H9 (cell line): Measurements from ENCODE around the gene ERO1B. TPM values are rescaled to one million over a fixed set of nuclear protein-coding genes. Genes with fewer than 3 reads are reported as not detected.

Experiments used
- DNase-seq: peaks from one replicate; pipeline ENCODE4 v3.0.0-alpha.2; 2017
- H2AFZ ChIP-seq: one replicate; pipeline ENCODE4 v1.6.1; 2013; ENCODE audit warnings: mild to moderate bottlenecking, low read length, control low read depth, moderate library complexity
- H2AK5ac ChIP-seq: 2 replicates; pipeline ENCODE4 v1.6.1; 2013; ENCODE audit warnings: low read length, control low read depth, mixed read lengths; ENCODE audit not compliant: insufficient read length
- H2BK120ac ChIP-seq: one replicate; pipeline ENCODE4 v1.6.1; 2013; ENCODE audit warnings: low read depth, mild to moderate bottlenecking, low read length, control low read depth, inconsistent platforms; ENCODE audit not compliant: poor library complexity, severe bottlenecking
- H2BK12ac ChIP-seq: 2 replicates; pipeline ENCODE4 v1.6.1; 2013; ENCODE audit warnings: low read length, control low read depth, mixed read lengths, low read depth; ENCODE audit not compliant: insufficient read length
- H2BK15ac ChIP-seq: 2 replicates; pipeline ENCODE4 v1.6.1; 2013; ENCODE audit warnings: low read depth, low read length, control low read depth
- H2BK20ac ChIP-seq: one replicate; pipeline ENCODE4 v1.6.1; 2013; ENCODE audit warnings: low read depth, mild to moderate bottlenecking, low read length, control low read depth, inconsistent platforms; ENCODE audit not compliant: poor library complexity, severe bottlenecking
- H2BK5ac ChIP-seq: 2 replicates; pipeline ENCODE4 v1.6.1; 2013; ENCODE audit warnings: low read length, control low read depth, mixed read lengths; ENCODE audit not compliant: insufficient read length
- H3K14ac ChIP-seq: 2 replicates; pipeline ENCODE4 v1.6.1; 2013; ENCODE audit warnings: low read length, control low read depth; ENCODE audit not compliant: insufficient read depth
- H3K18ac ChIP-seq: 2 replicates; pipeline ENCODE4 v1.6.1; 2013; ENCODE audit warnings: low read depth, mild to moderate bottlenecking, mixed read lengths, low read length, control low read depth; ENCODE audit not compliant: insufficient read length
- H3K23ac ChIP-seq: 2 replicates; pipeline ENCODE4 v1.6.1; 2013; ENCODE audit warnings: low read length, control low read depth, mixed read lengths, low read depth; ENCODE audit not compliant: insufficient read length
- H3K23me2 ChIP-seq: 2 replicates; pipeline ENCODE4 v1.6.1; 2013; ENCODE audit warnings: low read depth, mild to moderate bottlenecking, mixed read lengths, low read length, control low read depth; ENCODE audit not compliant: insufficient read length, poor library complexity, severe bottlenecking
- H3K27ac ChIP-seq: 2 replicates; pipeline ENCODE4 v1.5.1; 2013; ENCODE audit warnings: low read length, control low read depth, mixed read lengths, low read depth; ENCODE audit not compliant: insufficient read length
- H3K27me3 ChIP-seq: 2 replicates; pipeline ENCODE4 v1.6.1; 2013; ENCODE audit warnings: low read length, control low read depth, inconsistent platforms; ENCODE audit not compliant: insufficient read depth
- H3K4ac ChIP-seq: 2 replicates; pipeline ENCODE4 v1.6.1; 2013; ENCODE audit warnings: low read depth, mild to moderate bottlenecking, control low read depth, inconsistent platforms, low read length, moderate library complexity
- H3K4me1 ChIP-seq: 2 replicates; pipeline ENCODE4 v1.6.1; 2013; ENCODE audit warnings: low read length, control low read depth, inconsistent platforms; ENCODE audit not compliant: insufficient read depth
- H3K4me2 ChIP-seq: 2 replicates; pipeline ENCODE4 v1.6.1; 2013; ENCODE audit warnings: low read length, control low read depth, mixed read lengths; ENCODE audit not compliant: insufficient read length, insufficient read depth
- H3K56ac ChIP-seq: 2 replicates; pipeline ENCODE4 v1.6.1; 2013; ENCODE audit warnings: low read depth, mild to moderate bottlenecking, mixed read lengths, low read length, control low read depth; ENCODE audit not compliant: insufficient read length
- H3K79me1 ChIP-seq: 2 replicates; pipeline ENCODE4 v1.6.1; 2013; ENCODE audit warnings: low read depth, mild to moderate bottlenecking, moderate library complexity, low read length, control low read depth, inconsistent platforms; ENCODE audit not compliant: insufficient read depth, poor library complexity, severe bottlenecking
- H3K79me2 ChIP-seq: 2 replicates; pipeline ENCODE4 v1.6.1; 2013; ENCODE audit warnings: low read length, control low read depth, inconsistent platforms; ENCODE audit not compliant: insufficient read depth
- H3K9ac ChIP-seq: 2 replicates; pipeline ENCODE4 v1.6.1; 2013; ENCODE audit warnings: low read length, control low read depth, mixed read lengths; ENCODE audit not compliant: insufficient read length; ENCODE audit errors: extremely low read depth
- H3K9me3 ChIP-seq: one replicate; pipeline ENCODE4 v1.6.1; 2013; ENCODE audit warnings: low read depth, low read length, inconsistent platforms; ENCODE audit not compliant: control insufficient read depth
- H3T11ph ChIP-seq: one replicate; pipeline ENCODE4 v1.6.1; 2013; ENCODE audit warnings: mild to moderate bottlenecking, low read length, control low read depth, inconsistent platforms
- H4K20me1 ChIP-seq: one replicate; pipeline ENCODE4 v1.6.1; 2013; ENCODE audit not compliant: control insufficient read depth, insufficient read length, insufficient read depth
- H4K5ac ChIP-seq: 2 replicates; pipeline ENCODE4 v1.6.1; 2013; ENCODE audit warnings: low read depth, mild to moderate bottlenecking, mixed read lengths, low read length, control low read depth; ENCODE audit not compliant: insufficient read length
- H4K8ac ChIP-seq: replicated peaks from 2 replicates; pipeline ENCODE4 v1.6.1; 2013; ENCODE audit warnings: low read length, control low read depth, mixed read lengths, low read depth; ENCODE audit not compliant: insufficient read length
- H4K91ac ChIP-seq: 2 replicates; pipeline ENCODE4 v1.6.1; 2013; ENCODE audit warnings: low read depth, mild to moderate bottlenecking, moderate library complexity, mixed read lengths, low read length, control low read depth; ENCODE audit not compliant: insufficient read length
- H3K27ac Mint-ChIP-seq, 3 experiments: 2 replicates in 2 of 3; 3 replicates in 1 of 3; pipeline ENCODE4 v1.8.0; 2020 to 2021; ENCODE audit warnings: mixed read lengths in 3 of 3, mild to moderate bottlenecking in 1 of 3, moderate library complexity in 1 of 3
- H3K27me3 Mint-ChIP-seq: 2 replicates; pipeline ENCODE4 v1.8.0; 2021; ENCODE audit warnings: low read depth, mild to moderate bottlenecking, moderate library complexity, mixed read lengths
- H3K36me3 Mint-ChIP-seq, 3 experiments: 2 replicates in 2 of 3; 3 replicates in 1 of 3; pipeline ENCODE4 v1.8.0; 2020 to 2021; ENCODE audit warnings: low read depth in 3 of 3, mixed read lengths in 3 of 3; ENCODE audit not compliant: insufficient read depth in 1 of 3
- H3K4me1 Mint-ChIP-seq, 2 experiments: 2 replicates each; pipeline ENCODE4 v1.8.0; 2020; ENCODE audit warnings: mixed read lengths in 2 of 2
- H3K4me3 Mint-ChIP-seq, 2 experiments: 2 replicates in 1 of 2; 3 replicates in 1 of 2; pipeline ENCODE4 v1.8.0; 2020 to 2021; ENCODE audit warnings: mild to moderate bottlenecking in 2 of 2, mixed read lengths in 2 of 2, moderate library complexity in 1 of 2
- H3K9me3 Mint-ChIP-seq, 2 experiments: 2 replicates in 1 of 2; 3 replicates in 1 of 2; pipeline ENCODE4 v1.8.0; 2020; ENCODE audit warnings: mild to moderate bottlenecking in 2 of 2, mixed read lengths in 2 of 2, moderate library complexity in 1 of 2
- CTCF ChIP-seq: fragments of 200-600 bp; sonication (generic); conservative IDR thresholded peaks from 3 replicates; pipeline ENCODE4 v1.8.0; 2021; ENCODE audit warnings: antibody characterized with exemption, mild to moderate bottlenecking
- WGBS: extraction: QIAGEN DNeasy Blood & Tissue Kit; methylation state at CpG from one replicate; pipeline ENCODE4 v1.1.7; 2013; ENCODE audit warnings: missing lambda C conversion rate, low lambda C conversion rate, mixed read lengths; ENCODE audit not compliant: insufficient read length; ENCODE audit errors: extremely low coverage; 5-methylcytosine and 5-hydroxymethylcytosine counted together
- total RNA-seq: library from RNA; stranded (reverse); gene quantifications from 2 replicates; pipeline ENCODE4 v1.2.1, GENCODE V29; 2021

The ERO1B gene
- total RNA-seq, 1 experiment from 2014 or later: 1.5 TPM

- Mint-ChIP-seq H3K36me3 (no peaks in the 10 kb centered on the region), H3K27ac (no peak overlapping the region), H3K27me3 (no peaks in the 10 kb centered on the region), H3K9me3 (no peaks in the 10 kb centered on the region), H3K4me1 (0 out of 4 replicates have a peak, but pooled peaks cover 0 to 3% of the 10 kb centered on the region in 2 experiments), H3K4me3 (no peak overlapping the region; a peak in 1 of 5 replicates)
- DNase-seq: no peak
- Histone ChIP-seq H3T11ph (no peak overlapping the region), H4K20me1 (no peaks in the 10 kb centered on the region), H3K56ac (no peak overlapping the region), H3K27me3 (no peaks in the 10 kb centered on the region), H3K4ac (no peak overlapping the region), H2BK5ac (no peak overlapping the region), H3K4me2 (no peak overlapping the region), H3K9ac (no peak overlapping the region), H3K79me2 (no peaks in the 10 kb centered on the region), H3K18ac (no peak overlapping the region), H3K14ac (no peak overlapping the region), H2BK20ac (no peak overlapping the region), H2BK15ac (no peak overlapping the region), H3K23me2 (no peaks in the 10 kb centered on the region), H4K91ac (no peak overlapping the region), H2BK120ac (no peak overlapping the region), H3K23ac (no peak overlapping the region), H4K5ac (no peak overlapping the region), H3K27ac (no peak overlapping the region), H2BK12ac (no peak overlapping the region), H2AK5ac (no peak overlapping the region), H3K4me1 (no peaks in the 10 kb centered on the region), H3K79me1 (no peaks in the 10 kb centered on the region), H4K8ac (no peak overlapping the region), H2AFZ (no peak overlapping the region), H3K9me3 (no peaks in the 10 kb centered on the region)
- no CpG with 5 or more reads among the region's 1 CpG for WGBS
- TF ChIP-seq CTCF: no peak
Observed at GRCh38 chr1:236214761-236215160, 67.0 kb downstream of the ERO1B start.
